Measurements from ENCODE around the gene CPA4.

GRCh38 chr7:130286881-130287280, 6.1 kb upstream of the CPA4 start:
- TF ChIP-seq, protein P1, sequence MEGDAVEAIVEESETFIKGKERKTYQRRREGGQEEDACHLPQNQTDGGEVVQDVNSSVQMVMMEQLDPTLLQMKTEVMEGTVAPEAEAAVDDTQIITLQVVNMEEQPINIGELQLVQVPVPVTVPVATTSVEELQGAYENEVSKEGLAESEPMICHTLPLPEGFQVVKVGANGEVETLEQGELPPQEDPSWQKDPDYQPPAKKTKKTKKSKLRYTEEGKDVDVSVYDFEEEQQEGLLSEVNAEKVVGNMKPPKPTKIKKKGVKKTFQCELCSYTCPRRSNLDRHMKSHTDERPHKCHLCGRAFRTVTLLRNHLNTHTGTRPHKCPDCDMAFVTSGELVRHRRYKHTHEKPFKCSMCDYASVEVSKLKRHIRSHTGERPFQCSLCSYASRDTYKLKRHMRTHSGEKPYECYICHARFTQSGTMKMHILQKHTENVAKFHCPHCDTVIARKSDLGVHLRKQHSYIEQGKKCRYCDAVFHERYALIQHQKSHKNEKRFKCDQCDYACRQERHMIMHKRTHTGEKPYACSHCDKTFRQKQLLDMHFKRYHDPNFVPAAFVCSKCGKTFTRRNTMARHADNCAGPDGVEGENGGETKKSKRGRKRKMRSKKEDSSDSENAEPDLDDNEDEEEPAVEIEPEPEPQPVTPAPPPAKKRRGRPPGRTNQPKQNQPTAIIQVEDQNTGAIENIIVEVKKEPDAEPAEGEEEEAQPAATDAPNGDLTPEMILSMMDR (IDR thresholded peaks at IDR 0.05; ENCODE audit: low read depth, low read length), result no peak
- TF ChIP-seq MYC (IDR thresholded peaks at IDR 0.05; ENCODE audit: low read depth, low read length), result no peak
